ENCODE results near the gene SPTB.

DNA sequence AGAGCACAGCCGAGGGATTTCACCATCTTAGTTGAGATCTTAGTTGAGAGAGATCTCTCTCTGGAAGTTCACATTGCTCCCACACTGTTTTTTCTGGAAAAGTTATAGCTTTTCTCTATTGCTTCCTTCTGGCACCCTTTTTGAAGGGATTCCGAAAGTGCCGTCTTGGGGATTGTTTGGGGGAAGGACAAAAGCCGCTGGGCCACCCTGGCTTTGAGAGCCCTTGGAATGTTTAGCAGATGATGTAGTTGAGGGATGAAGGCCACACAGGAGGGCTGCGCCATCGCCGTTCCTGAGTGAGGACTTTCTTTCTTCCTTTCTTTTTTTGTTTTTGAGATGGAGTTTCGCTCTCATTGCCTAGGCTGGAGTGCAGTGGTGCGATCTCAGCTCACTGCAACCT is 157.8 kb downstream of the SPTB start:
- TF ChIP-seq, protein P1, sequence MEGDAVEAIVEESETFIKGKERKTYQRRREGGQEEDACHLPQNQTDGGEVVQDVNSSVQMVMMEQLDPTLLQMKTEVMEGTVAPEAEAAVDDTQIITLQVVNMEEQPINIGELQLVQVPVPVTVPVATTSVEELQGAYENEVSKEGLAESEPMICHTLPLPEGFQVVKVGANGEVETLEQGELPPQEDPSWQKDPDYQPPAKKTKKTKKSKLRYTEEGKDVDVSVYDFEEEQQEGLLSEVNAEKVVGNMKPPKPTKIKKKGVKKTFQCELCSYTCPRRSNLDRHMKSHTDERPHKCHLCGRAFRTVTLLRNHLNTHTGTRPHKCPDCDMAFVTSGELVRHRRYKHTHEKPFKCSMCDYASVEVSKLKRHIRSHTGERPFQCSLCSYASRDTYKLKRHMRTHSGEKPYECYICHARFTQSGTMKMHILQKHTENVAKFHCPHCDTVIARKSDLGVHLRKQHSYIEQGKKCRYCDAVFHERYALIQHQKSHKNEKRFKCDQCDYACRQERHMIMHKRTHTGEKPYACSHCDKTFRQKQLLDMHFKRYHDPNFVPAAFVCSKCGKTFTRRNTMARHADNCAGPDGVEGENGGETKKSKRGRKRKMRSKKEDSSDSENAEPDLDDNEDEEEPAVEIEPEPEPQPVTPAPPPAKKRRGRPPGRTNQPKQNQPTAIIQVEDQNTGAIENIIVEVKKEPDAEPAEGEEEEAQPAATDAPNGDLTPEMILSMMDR (tag by site-specific recombination; IDR thresholded peaks at IDR 0.05) = no peak
- no peak for TF ChIP-seq ZBTB17 (tag by site-specific recombination; IDR thresholded peaks at IDR 0.05)
- no peak for TF ChIP-seq ZNF274 (IDR thresholded peaks at IDR 0.05; ENCODE audit: low read length)
- TF ChIP-seq ZNF274 (tag by site-specific recombination; IDR thresholded peaks at IDR 0.05; ENCODE audit: borderline replicate concordance) = no peak
- TF ChIP-seq TCF7L2 (IDR thresholded peaks at IDR 0.05; ENCODE audit: borderline replicate concordance, low read depth, low read length) = no peak
- no peak for TF ChIP-seq ZNF23 (tag by site-specific recombination; IDR thresholded peaks at IDR 0.05; ENCODE audit: borderline replicate concordance)
- no peak for TF ChIP-seq ZNF530 (tag by site-specific recombination; IDR thresholded peaks at IDR 0.05; ENCODE audit: low read depth)
- TF ChIP-seq, protein P2, sequence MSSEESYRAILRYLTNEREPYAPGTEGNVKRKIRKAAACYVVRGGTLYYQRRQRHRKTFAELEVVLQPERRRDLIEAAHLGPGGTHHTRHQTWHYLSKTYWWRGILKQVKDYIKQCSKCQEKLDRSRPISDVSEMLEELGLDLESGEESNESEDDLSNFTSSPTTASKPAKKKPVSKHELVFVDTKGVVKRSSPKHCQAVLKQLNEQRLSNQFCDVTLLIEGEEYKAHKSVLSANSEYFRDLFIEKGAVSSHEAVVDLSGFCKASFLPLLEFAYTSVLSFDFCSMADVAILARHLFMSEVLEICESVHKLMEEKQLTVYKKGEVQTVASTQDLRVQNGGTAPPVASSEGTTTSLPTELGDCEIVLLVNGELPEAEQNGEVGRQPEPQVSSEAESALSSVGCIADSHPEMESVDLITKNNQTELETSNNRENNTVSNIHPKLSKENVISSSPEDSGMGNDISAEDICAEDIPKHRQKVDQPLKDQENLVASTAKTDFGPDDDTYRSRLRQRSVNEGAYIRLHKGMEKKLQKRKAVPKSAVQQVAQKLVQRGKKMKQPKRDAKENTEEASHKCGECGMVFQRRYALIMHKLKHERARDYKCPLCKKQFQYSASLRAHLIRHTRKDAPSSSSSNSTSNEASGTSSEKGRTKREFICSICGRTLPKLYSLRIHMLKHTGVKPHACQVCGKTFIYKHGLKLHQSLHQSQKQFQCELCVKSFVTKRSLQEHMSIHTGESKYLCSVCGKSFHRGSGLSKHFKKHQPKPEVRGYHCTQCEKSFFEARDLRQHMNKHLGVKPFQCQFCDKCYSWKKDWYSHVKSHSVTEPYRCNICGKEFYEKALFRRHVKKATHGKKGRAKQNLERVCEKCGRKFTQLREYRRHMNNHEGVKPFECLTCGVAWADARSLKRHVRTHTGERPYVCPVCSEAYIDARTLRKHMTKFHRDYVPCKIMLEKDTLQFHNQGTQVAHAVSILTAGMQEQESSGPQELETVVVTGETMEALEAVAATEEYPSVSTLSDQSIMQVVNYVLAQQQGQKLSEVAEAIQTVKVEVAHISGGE (tag by site-specific recombination; conservative IDR thresholded peaks at IDR 0.05; ENCODE audit: low read depth) = no peak
- TF ChIP-seq, protein P3, sequence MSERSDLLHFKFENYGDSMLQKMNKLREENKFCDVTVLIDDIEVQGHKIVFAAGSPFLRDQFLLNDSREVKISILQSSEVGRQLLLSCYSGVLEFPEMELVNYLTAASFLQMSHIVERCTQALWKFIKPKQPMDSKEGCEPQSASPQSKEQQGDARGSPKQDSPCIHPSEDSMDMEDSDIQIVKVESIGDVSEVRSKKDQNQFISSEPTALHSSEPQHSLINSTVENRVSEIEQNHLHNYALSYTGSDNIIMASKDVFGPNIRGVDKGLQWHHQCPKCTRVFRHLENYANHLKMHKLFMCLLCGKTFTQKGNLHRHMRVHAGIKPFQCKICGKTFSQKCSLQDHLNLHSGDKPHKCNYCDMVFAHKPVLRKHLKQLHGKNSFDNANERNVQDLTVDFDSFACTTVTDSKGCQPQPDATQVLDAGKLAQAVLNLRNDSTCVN (tag by site-specific recombination; optimal IDR thresholded peaks at IDR 0.05) = no peak
- TF ChIP-seq ZNF140 (tag by site-specific recombination; IDR thresholded peaks at IDR 0.05) = no peak

Measured in HEK293 (cell line).